Measurements from ENCODE around the gene PEPD. TPM values are rescaled to one million over a fixed set of nuclear protein-coding genes. Genes with fewer than 3 reads are reported as not detected.

Gene PEPD
- total RNA-seq, 4 donors from 2014 or later, result 79.8 to 122 (median 94.8) TPM

GRCh38 chr19:33513424-33513823, 8.2 kb downstream of the PEPD start:
- Histone ChIP-seq H3K27ac (no peak overlapping the region), H3K4me1 (no peaks in the 10 kb centered on the region), H3K36me3 (peaks cover 0 to 58% (median 0%) of the 10 kb centered on the region in 3 donors), H3K9me3 (no peaks in the 10 kb centered on the region), H3K4me3 (no peak overlapping the region), H3K27me3 (no peaks in the 10 kb centered on the region)
- WGBS, 2 donors, result 91 to 95% methylated on average over 9 of the region's 9 CpGs
- no peak for TF ChIP-seq POLR2A (IDR thresholded peaks at IDR 0.05)
- no peak for DNase-seq (ENCODE audit: low spot score in 2 of 2)

GRCh38 chr19:33512580-33513137, 8.9 kb downstream of the PEPD start:
- no peak for DNase-seq (ENCODE audit: low spot score in 2 of 2)
- TF ChIP-seq POLR2A (IDR thresholded peaks at IDR 0.05), result no peak
- no peak for TF ChIP-seq EP300 (IDR thresholded peaks at IDR 0.05)
- TF ChIP-seq CTCF (IDR thresholded peaks at IDR 0.05), result no peak
- no peaks in the 10 kb centered on the region for H3K27me3 ChIP-seq
- 88 to 93% methylated on average over 17 to 23 of the region's 23 CpGs for WGBS, 2 donors
- no peaks in the 10 kb centered on the region for H3K9me3 ChIP-seq
- H3K4me3 ChIP-seq, result no peak overlapping the region
- no peaks in the 10 kb centered on the region for H3K4me1 ChIP-seq
- no peak overlapping the region for H3K27ac ChIP-seq
- peaks cover 0 to 59% (median 0%) of the 10 kb centered on the region in 3 donors for H3K36me3 ChIP-seq

GRCh38 chr19:33512021-33512420, 9.6 kb downstream of the PEPD start:
- 96% methylated on average over 3 of the region's 3 CpGs for WGBS, 2 donors
- H3K4me3 ChIP-seq, result no peak overlapping the region

GRCh38 chr19:33511346-33511745, 10.2 kb downstream of the PEPD start:
- Histone ChIP-seq H3K4me3 (no peak overlapping the region), H3K27me3 (no peaks in the 10 kb centered on the region), H3K4me1 (no peaks in the 10 kb centered on the region), H3K27ac (no peak overlapping the region), H3K9me3 (no peaks in the 10 kb centered on the region), H3K36me3 (peaks cover 0 to 55% (median 0%) of the 10 kb centered on the region in 3 donors)
- WGBS, 2 donors, result 83 to 89% methylated on average over 13 of the region's 13 CpGs
- TF ChIP-seq EP300 (IDR thresholded peaks at IDR 0.05), result no peak
- no peak for TF ChIP-seq POLR2A (IDR thresholded peaks at IDR 0.05)
- no peak for TF ChIP-seq CTCF (IDR thresholded peaks at IDR 0.05)
- no peak for DNase-seq (ENCODE audit: low spot score in 2 of 2)

More at GRCh38 chr19:33512021-33512420, 9.6 kb downstream of the PEPD start:
- Histone ChIP-seq H3K27ac (no peak overlapping the region), H3K27me3 (no peaks in the 10 kb centered on the region), H3K9me3 (no peaks in the 10 kb centered on the region), H3K36me3 (peaks cover 0 to 55% (median 0%) of the 10 kb centered on the region in 3 donors), H3K4me1 (no peaks in the 10 kb centered on the region)
- TF ChIP-seq CTCF (IDR thresholded peaks at IDR 0.05) (no peak), POLR2A (IDR thresholded peaks at IDR 0.05) (no peak), EP300 (IDR thresholded peaks at IDR 0.05) (no peak)
- no peak for DNase-seq (ENCODE audit: low spot score in 2 of 2)

- Histone ChIP-seq H3K4me3 (no peak overlapping the region), H3K27me3 (no peaks in the 10 kb centered on the region), H3K9me3 (no peaks in the 10 kb centered on the region), H3K27ac (no peak overlapping the region), H3K4me1 (no peaks in the 10 kb centered on the region), H3K36me3 (peaks cover 0 to 55% (median 0%) of the 10 kb centered on the region in 3 donors)
- no peak for DNase-seq (ENCODE audit: low spot score in 2 of 2)
- TF ChIP-seq CTCF (IDR thresholded peaks at IDR 0.05) (no peak), POLR2A (IDR thresholded peaks at IDR 0.05) (no peak), EP300 (IDR thresholded peaks at IDR 0.05) (no peak)
- 80 to 86% methylated on average over 11 of the region's 11 CpGs for WGBS, 2 donors
Measured at GRCh38 chr19:33510462-33511194, 11.0 kb downstream of the PEPD start.

Data from tibial nerve (tissue), 4 donors.